HG03439 (cell line): ENCODE measurements around the gene NYNRIN.
"Not testable (repeated sequence)": the region's sequence is repeated elsewhere in the genome, so short reads cannot be mapped to it uniquely, and the experiment has no call there.

Experiments used
- ATAC-seq: cut with Tn5 transposase; IDR thresholded peaks from one replicate; pipeline ENCODE4 v1.9.1; 2021; ENCODE audit warnings: mild to moderate bottlenecking, moderate library complexity; ENCODE audit not compliant: unreplicated experiment

The NYNRIN gene

GRCh38 chr14:24369907-24370687, 28.7 kb upstream of the NYNRIN start:
- ATAC-seq, result no peak

- no peak for ATAC-seq
These were observed 28.1 kb upstream of the NYNRIN start for GRCh38 chr14:24370748-24371147.

- not testable (repeated sequence) for ATAC-seq
These were observed 27.2 kb upstream of the NYNRIN start for GRCh38 chr14:24371605-24372004.

- ATAC-seq, result no peak
These were observed 25.9 kb upstream of the NYNRIN start for GRCh38 chr14:24372701-24373416.

- ATAC-seq, result no peak
These were observed 22.2 kb upstream of the NYNRIN start for GRCh38 chr14:24376448-24377070.

- ATAC-seq, result no peak
These were observed 21.7 kb upstream of the NYNRIN start for GRCh38 chr14:24377126-24377525.

GRCh38 chr14:24377657-24378056, 21.1 kb upstream of the NYNRIN start:
- no peak for ATAC-seq

- ATAC-seq, result no peak
These were observed 20.5 kb upstream of the NYNRIN start for GRCh38 chr14:24378327-24378726.

GRCh38 chr14:24378981-24379906, 19.6 kb upstream of the NYNRIN start:
- ATAC-seq, result no peak

GRCh38 chr14:24379907-24380730, 18.7 kb upstream of the NYNRIN start:
- no peak for ATAC-seq

- no peak for ATAC-seq
These were observed 17.3 kb upstream of the NYNRIN start for GRCh38 chr14:24381363-24382063.

GRCh38 chr14:24382064-24382371, 16.8 kb upstream of the NYNRIN start:
- no peak for ATAC-seq

- ATAC-seq, result no peak
These were observed 14.6 kb upstream of the NYNRIN start for GRCh38 chr14:24384169-24384568.

- ATAC-seq, result no peak
These were observed 13.3 kb upstream of the NYNRIN start for GRCh38 chr14:24385524-24385923.

GRCh38 chr14:24387009-24387345, 11.8 kb upstream of the NYNRIN start:
- ATAC-seq, result no peak

- not testable (repeated sequence) for ATAC-seq
These were observed 11.2 kb upstream of the NYNRIN start for GRCh38 chr14:24387579-24387978.

GRCh38 chr14:24388474-24389179, 10.2 kb upstream of the NYNRIN start:
- no peak for ATAC-seq

GRCh38 chr14:24389226-24389848, 9.5 kb upstream of the NYNRIN start:
- no peak for ATAC-seq
